ENCODE measurements around the gene LRP10.

LRP10 gene

DNA sequence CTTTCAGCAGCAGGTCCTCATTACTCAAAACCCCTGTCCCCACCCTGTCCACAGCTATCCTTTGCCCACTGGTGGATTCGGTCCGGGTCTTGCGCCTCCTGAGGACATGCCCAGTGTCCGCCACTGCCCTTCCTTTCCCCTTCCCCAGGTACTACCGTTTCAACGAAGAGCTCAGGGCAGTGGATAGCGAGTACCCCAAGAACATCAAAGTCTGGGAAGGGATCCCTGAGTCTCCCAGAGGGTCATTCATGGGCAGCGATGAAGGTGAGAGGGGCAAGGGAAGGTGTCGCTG lies 26.5 kb upstream of the LRP10 start:
- H3K4me3 ChIP-seq (replicated peaks; ENCODE audit: low read depth, low read length): no peak overlapping the region
- no peak for DNase-seq (ENCODE audit: extremely low read depth, low read depth)
- TF ChIP-seq, protein P1, sequence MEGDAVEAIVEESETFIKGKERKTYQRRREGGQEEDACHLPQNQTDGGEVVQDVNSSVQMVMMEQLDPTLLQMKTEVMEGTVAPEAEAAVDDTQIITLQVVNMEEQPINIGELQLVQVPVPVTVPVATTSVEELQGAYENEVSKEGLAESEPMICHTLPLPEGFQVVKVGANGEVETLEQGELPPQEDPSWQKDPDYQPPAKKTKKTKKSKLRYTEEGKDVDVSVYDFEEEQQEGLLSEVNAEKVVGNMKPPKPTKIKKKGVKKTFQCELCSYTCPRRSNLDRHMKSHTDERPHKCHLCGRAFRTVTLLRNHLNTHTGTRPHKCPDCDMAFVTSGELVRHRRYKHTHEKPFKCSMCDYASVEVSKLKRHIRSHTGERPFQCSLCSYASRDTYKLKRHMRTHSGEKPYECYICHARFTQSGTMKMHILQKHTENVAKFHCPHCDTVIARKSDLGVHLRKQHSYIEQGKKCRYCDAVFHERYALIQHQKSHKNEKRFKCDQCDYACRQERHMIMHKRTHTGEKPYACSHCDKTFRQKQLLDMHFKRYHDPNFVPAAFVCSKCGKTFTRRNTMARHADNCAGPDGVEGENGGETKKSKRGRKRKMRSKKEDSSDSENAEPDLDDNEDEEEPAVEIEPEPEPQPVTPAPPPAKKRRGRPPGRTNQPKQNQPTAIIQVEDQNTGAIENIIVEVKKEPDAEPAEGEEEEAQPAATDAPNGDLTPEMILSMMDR (IDR thresholded peaks at IDR 0.05; ENCODE audit: low read depth, low read length, missing control alignments): no peak

DNA sequence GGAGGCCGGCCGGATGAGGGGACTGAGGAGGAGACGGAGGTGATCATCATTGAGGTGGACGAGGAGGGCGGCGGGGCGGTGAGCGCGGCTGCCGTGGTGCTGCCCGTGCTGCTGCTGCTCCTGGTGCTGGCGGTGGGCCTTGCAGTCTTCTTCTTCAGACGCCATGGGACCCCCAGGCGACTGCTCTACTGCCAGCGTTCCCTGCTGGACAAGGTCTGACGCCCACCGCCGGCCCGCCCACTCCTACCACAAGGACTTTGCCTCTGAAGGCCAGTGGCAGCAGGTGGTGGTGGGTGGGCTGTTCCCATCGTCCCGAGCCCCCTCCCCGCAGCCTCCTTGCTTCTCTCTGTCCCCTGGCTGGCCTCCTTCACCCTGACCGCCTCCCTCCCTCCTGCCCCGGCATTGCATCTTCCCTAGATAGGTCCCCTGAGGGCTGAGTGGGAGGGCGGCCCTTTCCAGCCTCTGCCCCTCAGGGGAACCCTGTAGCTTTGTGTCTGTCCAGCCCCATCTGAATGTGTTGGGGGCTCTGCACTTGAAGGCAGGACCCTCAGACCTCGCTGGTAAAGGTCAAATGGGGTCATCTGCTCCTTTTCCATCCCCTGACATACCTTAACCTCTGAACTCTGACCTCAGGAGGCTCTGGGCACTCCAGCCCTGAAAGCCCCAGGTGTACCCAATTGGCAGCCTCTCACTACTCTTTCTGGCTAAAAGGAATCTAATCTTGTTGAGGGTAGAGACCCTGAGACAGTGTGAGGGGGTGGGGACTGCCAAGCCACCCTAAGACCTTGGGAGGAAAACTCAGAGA lies 25.5 kb upstream of the LRP10 start:
- TF ChIP-seq, protein P1 (IDR thresholded peaks at IDR 0.05; ENCODE audit: low read depth, low read length, missing control alignments): no peak
- H3K4me3 ChIP-seq (replicated peaks; ENCODE audit: low read depth, low read length): no peak overlapping the region
- no peak for DNase-seq (ENCODE audit: extremely low read depth, low read depth)

DNA sequence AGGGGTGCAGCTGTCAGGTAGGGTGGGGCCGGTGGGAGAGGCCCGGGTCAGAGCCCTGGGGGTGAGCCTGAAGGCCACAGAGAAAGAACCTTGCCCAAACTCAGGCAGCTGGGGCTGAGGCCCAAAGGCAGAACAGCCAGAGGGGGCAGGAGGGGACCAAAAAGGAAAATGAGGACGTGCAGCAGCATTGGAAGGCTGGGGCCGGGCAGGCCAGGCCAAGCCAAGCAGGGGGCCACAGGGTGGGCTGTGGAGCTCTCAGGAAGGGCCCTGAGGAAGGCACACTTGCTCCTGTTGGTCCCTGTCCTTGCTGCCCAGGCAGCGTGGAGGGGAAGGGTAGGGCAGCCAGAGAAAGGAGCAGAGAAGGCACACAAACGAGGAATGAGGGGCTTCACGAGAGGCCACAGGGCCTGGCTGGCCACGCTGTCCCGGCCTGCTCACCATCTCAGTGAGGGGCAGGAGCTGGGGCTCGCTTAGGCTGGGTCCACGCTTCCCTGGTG lies 24.7 kb upstream of the LRP10 start:
- DNase-seq (ENCODE audit: extremely low read depth, low read depth): no peak
- H3K4me3 ChIP-seq (replicated peaks; ENCODE audit: low read depth, low read length): no peak overlapping the region
- TF ChIP-seq, protein P1 (IDR thresholded peaks at IDR 0.05; ENCODE audit: low read depth, low read length, missing control alignments): no peak

DNA sequence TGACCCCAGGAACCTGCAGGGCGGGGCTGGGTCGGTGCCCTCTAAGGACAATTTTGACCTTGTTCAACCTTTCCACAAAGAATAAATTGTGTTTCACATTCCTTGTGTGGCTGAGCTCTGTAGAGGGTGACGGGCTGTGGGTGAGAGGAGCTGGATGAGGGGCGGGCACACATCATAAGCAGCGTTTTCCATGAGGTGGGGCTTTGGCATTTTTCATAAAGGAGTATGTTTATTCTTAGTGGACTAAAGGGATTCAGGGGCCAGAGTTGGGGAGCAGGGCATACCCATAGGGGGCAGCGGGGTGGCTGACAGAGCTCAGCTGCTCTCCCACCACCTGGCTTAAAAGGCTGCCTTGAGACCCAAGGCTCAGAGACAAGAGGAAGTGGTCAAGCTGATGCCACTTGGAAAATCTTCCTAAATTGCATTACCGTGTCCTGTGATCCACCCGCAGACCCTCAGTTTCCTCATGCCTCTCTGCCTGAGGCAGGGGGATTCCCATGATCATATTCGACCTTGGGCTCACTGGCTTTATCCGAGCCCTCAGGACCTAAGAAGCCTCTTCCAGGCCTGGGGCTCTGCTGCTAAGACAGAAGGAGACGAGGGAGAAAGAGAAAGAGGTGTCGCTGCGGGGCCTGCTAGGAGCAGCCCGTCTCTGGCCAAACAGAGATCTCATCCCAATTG lies 23.7 kb upstream of the LRP10 start:
- peak overlapping the region; percentile 3; the same call in 1 of the 2 replicates for H3K4me3 ChIP-seq (replicated peaks; ENCODE audit: low read depth, low read length)
- TF ChIP-seq, protein P1 (IDR thresholded peaks at IDR 0.05; ENCODE audit: low read depth, low read length, missing control alignments): no peak
- no peak for DNase-seq (ENCODE audit: extremely low read depth, low read depth)

DNA sequence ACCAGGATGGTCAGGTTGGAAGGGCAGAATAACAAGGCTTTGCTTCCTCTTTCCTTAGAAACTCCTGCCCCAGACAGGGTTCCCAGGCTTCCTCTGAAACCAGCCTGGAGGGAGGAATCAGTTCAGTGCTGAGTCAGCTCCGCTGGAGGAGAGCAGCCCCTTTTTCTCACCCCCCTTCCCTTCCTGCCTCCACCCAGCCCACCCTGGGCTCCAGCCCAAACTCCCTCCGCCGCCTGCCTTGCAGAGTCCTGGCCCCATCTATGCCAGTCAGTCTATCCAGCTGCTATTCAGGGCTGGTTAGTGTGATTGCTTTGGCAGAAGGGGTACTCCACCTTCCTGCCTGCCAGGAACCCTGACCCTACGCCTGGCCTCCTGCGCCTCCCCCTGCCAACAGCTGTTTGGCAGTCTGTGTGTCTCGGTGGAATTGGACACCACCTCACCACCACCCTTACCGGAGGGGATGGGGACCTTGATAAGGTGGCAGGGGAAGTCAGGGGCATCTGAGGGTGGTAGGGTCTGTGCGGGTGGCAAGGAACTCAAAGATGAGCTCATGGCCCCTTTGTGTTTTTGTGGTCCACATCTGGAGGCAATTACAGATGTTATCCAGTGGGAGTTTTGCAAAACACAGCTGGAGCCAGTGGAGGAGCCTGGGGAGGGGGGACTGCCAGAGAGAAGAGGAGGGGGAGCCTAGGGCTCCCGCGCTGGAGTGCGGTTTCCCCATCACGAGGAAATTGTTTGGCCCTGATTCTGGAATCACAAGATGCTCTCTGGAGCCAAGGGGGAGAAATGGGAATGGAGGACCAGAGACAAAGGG lies 23.0 kb upstream of the LRP10 start:
- DNase-seq (ENCODE audit: extremely low read depth, low read depth): peak; percentile 88
- H3K4me3 ChIP-seq (replicated peaks; ENCODE audit: low read depth, low read length): no peak overlapping the region
- TF ChIP-seq, protein P1 (IDR thresholded peaks at IDR 0.05; ENCODE audit: low read depth, low read length, missing control alignments): no peak

DNA sequence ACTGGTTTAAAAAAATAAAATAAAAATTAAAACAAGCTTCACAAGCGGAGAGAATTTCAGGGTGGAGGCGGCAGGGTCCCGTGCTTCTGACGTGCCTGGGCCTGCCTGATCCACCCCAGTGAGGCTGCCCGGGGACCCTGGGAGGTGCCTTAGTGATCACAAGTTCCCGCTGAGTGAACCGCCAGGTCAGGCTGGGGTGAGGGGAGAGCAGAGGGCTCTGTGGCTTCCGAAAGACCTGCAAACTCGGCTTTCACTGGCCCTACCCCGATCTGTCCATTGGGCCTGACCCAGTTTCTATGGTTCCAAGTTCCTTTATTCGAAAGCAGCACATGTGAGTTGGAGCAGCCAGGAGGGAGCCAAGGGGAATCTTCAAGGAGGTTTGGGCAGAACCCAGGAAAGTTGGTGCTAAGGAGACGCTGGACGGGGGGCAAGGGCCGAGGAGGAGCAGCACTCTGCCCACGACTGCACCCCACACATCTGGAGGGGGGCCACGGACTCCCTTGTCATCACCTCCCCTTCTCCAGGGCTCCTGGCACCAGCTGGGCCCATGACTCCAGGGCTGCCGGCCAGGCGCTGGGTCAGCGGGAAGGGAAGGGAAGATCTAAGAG lies 22.2 kb upstream of the LRP10 start:
- no peak overlapping the region for H3K4me3 ChIP-seq (replicated peaks; ENCODE audit: low read depth, low read length)
- TF ChIP-seq, protein P1 (IDR thresholded peaks at IDR 0.05; ENCODE audit: low read depth, low read length, missing control alignments): no peak
- no peak for DNase-seq (ENCODE audit: extremely low read depth, low read depth)
